Sciatic nerve (tissue), 2 donors: ENCODE data around the gene CEP131. TPM values are rescaled to one million over a fixed set of nuclear protein-coding genes. Genes with fewer than 3 reads are reported as not detected.

ENCODE experiments used
- ATAC-seq: fragments of 200-7000 bp; cut with Tn5 transposase; one replicate; pipeline ENCODE4 v1.9.1; 2020; ENCODE audit warnings: mild to moderate bottlenecking, moderate library complexity
- DNase-seq: peaks from one replicate; pipeline ENCODE4 v3.0.0-alpha.2; 2020; ENCODE audit warnings: low spot score
- intact Hi-C: fragments of 100-400 bp; cut with DNase I; formaldehyde crosslinking; loops from one replicate; pipeline ENCODE4 v1.14.2; 2022
- total RNA-seq: library from RNA; stranded (reverse); fragmentation: NEBNext Ultra II Directional; extraction: Animal tissue kit (Norgen Biotek cat#: 25700); gene quantifications from one replicate; pipeline ENCODE4 v1.2.1, GENCODE V29; 2021
- donor health status: DM: no; HTN: no; CAD: no.
- donor health status: DM: no; HTN: no; CAD: no.

The CEP131 gene
- total RNA-seq, 1 donor from 2014 or later: 10.1 TPM

DNA sequence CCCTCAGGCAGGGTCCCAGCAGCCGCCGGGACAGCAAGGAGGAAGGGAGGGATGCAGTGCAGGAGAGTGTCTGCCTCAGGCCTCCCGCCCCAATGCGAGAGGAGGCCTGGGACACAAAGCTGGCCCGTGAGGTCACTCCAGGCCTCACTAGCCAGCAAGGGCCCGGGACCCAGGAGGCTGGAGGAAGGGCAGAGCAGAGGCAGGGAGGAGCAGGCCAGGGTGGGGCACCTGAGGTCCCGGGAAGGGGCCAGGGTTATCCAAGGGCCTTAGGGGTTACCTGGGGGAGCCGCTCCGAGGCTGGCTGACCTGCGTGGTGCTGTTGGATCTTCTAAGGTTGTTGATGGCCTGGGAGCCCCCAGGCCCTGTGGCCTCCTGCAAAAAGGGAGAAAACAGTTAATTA is 14.1 kb downstream of the CEP131 start:
- ATAC-seq: no peak
- intact Hi-C loops: no loop called here
- DNase-seq: no peak

DNA sequence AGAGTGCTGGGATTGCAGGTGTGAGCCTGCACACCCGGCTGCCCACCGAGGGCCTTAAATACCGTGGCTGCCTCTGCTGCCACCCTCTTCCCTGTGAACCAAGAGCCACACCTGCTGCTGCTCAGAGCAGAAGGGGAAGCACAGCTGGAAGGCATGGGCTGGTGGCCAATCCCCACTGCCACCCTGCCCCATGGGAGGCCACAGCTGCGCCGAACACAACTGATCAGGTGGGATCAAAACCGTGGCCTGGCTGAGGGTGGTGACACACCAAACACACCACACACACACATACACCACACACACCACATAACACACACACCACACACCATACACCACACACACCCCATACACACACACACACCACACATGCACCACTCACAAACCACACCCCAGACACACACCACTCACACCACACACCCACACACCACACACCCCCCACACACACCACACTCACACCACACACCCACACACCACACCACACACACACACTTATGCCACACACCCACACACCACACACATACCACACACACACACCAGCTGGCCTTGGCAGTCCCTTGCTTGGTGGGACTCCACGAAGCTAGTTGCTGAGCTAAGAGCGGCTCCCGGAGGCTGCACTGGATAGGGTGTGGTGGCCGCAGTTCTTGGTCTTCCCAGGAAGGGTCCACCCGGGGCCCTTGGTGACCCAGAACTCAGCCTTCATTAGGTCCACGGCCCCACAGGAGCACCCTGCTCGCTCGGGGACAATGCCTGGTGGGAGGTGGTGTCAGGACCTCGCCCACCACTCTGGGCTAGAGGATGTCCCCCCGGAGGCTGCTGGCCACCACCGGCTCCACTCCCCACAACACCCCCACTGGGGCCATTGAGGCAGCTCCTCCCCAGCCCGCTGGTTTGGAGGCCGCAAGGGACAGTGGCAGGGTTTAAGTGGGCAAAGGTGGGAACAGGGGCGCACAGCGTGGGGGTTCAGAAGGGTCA is 14.9 kb downstream of the CEP131 start:
- DNase-seq (no peak), ATAC-seq (no peak)
- intact Hi-C loops: no loop called here

DNA sequence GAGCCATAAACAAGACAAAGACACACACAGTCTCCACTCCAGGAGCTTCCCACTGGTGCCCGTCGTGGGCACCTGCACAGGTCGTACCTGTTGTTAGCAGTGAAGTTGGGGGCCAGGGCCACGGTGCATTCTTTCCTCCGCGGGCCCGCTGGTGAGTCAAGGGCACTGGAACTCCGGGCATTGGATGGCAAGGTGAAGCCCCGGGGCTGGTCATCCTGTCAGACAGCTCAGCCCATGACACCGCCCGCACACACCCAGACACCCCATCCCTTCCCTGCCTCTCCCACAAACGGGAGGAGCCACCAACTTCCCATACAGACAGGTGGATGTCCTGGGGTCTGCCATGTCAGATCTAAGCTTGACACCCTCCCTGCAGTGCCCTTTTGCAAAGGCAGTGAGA is 16.1 kb downstream of the CEP131 start:
- intact Hi-C loops: no loop called here
- no peak for ATAC-seq
- DNase-seq: no peak

DNA sequence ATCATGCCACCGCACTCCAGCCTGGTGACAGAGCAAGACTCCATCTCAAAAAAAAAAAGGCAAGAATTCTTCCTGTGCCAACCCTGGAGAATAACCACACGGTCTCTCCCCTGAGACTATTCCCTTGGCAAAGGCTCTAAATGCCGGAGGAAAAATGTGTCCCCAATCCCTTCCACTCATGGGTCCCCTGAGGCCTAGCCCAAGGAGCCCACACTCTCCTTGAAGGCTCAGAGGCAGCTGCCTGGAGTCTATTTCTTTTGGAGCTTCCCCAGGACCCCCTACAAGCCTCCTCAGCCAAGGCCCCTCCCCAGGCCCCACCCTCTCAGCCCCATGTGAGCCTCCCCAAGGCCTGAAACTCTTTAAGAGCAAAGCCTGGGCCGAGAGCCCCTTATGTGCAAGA is 16.6 kb downstream of the CEP131 start:
- intact Hi-C loops: no loop called here

DNA sequence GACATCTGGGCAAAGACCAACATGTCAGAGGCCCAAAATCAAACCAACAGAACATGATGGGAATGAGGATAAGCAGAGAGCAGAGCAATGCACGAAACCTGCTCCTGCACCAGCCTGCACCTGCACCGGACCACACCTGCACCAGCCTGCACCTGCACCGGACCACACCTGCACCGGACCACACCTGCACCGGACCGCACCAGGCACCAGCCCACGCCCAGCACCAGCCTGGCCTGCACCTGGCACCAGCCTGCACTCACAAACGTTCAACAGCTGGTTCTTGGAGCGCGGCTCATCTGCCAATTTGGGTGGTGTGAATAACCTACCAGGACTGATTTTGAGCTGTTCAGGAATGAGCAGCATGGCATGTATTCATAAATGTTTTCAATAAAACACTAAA is 18.2 kb downstream of the CEP131 start:
- ATAC-seq (no peak), DNase-seq (no peak)
- intact Hi-C loops: no loop called here

More for the DNA sequence above, 16.6 kb downstream of the CEP131 start:
- ATAC-seq (no peak), DNase-seq (no peak)

DNA sequence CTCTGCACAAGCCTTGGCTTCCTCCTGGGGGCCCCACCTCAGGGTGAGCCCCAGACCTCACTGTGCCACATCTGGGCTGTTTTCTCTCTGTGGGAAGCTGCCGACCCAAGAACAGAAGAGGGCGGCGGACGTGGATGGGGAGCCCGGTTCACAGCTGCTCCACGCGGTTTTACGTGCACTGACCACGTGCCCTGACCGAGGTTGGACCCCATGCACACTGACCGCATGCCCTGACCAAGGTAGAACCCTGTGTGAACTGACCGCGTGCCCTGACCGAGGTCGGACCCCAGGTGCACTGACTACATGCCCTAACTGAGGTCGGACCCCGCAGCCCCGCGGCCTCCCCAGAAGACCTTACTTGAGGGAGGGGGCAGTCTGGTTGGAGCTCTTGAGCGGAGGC is 19.6 kb downstream of the CEP131 start:
- intact Hi-C loops: no loop called here
- ATAC-seq: no peak
- DNase-seq: no peak

DNA sequence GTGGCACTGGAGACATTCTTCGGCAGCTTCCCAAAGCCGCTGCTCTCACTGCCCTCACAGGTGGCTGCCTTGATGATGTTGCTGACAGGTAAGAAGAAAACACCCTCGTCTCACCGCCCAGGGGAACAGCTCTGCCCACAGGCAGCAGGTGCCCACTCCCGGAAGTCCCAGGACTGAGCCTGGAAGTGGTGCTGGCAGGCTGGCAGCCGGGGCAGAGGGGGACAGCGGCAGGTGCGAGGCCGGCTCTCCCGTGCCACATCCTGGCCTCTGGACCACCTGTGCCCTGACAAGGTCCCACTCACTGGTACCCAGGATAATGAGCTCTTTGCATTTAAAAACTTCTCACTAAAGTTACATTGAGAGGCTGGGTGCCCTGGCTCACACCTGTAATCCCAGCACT is 20.4 kb downstream of the CEP131 start:
- DNase-seq: no peak
- intact Hi-C loops: no loop called here
- no peak for ATAC-seq

DNA sequence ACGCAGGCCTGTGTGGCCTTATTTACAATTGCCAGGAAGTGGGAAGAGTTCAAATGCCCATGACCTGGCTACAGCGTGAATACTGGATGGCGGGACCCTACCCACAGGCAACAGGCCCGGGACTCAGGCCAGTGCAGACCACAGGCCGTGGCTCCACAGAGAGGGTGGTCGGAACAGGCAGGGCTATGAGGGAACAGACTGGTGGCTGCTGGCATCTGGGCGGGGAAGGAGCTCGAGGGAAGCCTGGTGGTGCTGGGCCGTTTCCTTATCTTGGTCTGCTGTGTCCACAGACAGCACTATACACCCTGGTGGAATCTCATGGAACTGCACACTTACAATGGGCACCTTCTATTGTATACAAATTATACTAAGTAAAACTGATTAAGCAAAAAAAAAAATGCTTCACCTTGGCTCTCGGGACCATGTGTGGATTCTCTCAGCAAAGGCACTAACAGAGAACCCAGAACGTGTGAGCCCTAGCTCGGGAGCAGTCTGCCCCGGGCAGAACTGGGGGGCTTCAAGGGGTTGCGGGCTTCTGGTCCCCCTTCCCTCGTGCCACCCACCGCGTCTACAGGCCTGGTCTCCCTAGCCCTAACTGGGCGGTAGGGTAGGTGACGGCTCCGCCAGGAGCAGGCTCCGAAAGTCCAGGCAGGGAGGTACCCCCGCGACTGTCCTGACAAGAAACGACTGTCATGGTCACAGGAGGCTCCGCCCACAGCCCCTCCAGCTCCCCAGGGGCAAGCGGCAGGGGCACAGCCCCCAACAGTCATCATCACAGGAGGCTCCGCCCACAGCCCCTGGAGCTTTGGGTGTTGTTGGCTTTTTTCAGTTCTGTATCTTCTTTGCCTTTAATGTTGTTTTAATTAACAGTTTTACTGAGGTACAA is 21.8 kb downstream of the CEP131 start:
- ATAC-seq: peak; percentile 79
- intact Hi-C loops: no loop called here

DNA sequence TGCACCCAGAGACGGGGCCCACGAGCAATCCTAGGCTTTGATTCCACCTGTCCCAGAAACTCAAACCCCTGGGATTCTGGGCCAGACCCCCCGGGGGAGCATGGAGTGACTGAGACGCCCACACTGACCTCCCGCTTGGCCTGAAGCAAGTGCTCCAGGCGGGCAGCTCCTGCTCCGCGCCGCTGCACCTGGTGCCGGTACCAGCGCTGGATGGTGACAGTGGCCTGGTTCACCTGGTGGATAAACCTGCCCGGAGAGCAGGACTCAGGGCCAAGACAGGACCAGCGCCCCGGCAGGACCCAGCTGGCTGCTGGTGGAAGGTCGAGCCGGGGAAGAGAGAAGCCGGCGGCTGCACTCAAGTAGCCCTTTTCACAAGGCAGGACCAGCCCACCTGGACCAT is 22.6 kb downstream of the CEP131 start:
- intact Hi-C loops: no loop called here
- ATAC-seq (no peak), DNase-seq (no peak)

More for the DNA sequence above, 21.8 kb downstream of the CEP131 start:
- DNase-seq: no peak

DNA sequence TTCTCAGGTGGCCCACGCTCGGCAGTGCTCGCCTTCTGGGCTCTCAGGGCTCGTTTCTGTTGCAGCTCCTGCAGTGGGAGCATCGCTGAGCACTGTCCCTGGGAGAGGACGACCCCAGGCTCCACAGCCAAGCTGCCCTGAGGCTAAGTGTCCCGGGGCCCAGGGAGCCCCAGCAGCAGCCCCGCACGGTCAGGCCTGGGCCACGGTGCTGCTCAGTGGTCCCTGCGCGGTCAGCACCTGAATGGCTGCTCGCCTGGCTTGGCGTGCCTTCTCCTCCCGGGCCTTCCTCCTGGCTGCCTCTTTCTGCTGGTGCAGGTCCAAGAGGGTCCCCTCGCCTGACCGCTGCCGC is 23.3 kb downstream of the CEP131 start:
- DNase-seq: no peak
- ATAC-seq: no peak
- intact Hi-C loops: no loop called here

DNA sequence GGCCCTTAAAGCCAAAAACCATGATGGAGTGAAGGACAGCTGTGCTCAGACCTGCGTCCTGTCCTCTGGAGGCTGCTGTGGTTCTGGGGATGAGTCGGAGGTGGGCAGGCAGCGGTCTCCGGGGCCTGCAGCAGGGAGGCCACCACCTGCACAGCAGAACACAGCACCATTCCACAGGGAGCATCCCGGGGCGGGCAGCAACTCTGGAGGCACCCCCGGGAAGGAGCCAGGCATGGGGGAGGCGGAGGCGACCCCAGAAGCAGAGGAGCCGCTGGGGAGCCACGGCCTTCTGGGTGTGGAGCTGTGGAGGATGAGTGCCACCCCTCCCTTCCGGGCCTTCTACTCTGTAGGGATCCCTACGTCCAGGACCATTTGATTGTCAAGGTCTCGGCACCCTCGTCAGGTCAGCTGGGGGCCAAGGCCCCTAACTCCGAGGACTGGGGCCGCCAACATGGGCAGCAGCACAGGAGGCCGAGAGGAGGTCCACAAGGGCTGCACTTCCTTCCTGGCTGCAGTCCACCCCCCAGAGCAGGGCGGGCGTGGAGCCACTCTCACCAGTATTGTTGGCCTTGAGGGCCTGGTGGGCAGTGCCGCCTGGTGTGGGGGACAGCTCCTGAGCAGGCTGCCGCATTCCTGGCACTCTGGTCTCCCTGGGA is 23.8 kb downstream of the CEP131 start:
- DNase-seq (no peak), ATAC-seq (no peak)
- intact Hi-C loops: no loop called here

DNA sequence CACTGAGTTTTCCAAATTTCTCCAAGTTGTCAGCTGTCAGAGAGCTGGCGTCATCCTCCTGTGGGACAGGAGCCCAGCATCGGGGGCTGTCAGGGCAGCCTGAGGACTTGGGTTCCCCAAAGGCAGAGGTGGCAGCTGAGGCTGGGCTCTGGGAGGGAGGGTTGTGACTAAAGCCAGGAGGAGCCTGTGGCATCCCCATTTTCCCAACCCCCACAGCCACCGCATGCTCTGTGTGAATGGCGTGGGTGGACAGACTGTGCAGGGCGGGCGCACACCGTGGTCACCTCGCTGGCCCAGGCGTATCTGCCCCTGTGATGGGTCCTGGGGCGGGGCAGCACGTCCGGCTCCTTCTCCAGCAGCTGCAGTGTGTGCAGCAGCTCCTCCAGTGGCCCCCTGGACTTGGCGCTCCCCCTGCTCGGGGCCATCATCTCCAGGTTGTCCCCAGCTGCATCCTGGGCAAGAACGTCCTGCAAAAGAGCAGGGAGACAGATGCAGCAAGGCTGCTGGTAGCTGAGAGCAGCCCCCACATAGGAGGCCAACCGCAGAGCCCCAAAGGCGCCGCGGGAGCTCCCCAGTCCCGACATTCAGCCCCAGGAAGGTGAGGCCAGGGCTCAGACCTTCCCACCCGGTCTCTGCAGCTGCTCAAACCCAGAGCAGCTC is 24.8 kb downstream of the CEP131 start:
- ATAC-seq: no peak
- intact Hi-C loops: no loop called here

DNA sequence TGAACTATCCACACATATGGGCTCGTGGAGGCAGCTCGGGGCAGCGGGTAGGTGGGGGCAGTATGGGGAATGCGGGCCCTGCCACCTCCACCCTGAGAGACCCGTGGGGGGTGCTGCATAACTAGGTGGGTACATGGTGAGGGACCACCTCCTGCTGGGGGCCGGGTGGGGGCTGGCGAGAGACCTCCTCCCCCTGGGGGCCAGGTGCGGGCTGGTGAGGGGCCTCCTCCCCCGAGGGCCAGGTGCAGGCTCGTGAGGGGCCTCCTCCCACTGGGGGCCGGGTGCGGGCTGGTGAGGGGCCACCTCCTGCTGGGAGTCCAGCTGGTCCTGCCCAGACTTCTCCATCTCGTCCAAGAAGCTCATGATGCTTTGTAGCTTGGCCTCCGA is 25.4 kb downstream of the CEP131 start:
- DNase-seq (no peak), ATAC-seq (no peak)
- intact Hi-C loops: no loop called here

More for the DNA sequence above, 24.8 kb downstream of the CEP131 start:
- no peak for DNase-seq

DNA sequence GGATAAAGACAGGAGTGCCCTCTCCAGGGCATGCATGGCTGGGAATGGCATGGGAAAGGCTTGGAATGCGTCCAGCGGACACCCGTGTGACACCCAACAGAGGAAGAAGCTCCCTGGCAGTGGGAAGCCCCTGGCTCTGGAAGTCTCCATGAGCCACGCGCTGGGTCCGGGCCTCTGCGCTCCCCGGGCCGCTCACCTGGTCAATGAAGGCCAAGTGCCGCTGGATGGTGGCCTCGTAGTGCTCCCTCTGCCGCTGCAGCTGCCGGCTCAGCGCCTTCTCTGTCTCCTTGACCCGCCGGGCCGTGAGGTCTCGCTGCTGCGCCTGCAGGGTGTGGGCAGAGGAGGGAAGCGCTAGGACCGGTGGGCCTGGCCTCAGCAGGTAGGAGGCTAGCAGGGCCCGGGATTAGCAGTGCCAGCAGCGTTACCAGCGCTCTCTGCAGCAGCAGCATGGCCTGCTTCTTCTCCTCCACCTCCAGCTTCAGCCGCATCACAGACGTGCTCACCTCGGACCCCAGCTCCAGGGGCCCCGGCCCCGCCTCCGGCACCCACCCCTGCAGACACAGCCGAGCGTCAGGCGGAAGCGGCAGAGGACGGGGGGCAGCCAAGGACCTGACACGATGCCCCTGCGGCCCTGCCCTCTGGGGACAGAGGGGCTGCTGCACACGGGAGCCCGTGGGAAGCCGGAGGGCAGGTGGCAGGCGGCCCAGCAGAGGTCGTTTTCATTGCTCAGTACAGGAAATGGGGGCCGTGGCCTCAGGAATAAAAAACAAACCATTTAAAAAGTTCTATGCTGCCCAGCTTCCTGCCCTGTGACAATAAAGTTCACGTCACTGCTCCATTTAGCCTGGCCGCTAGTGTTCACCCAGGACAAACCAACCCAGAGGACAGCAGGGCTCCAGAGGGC is 26.0 kb downstream of the CEP131 start:
- intact Hi-C loops: no loop called here
- ATAC-seq (no peak), DNase-seq (no peak)

DNA sequence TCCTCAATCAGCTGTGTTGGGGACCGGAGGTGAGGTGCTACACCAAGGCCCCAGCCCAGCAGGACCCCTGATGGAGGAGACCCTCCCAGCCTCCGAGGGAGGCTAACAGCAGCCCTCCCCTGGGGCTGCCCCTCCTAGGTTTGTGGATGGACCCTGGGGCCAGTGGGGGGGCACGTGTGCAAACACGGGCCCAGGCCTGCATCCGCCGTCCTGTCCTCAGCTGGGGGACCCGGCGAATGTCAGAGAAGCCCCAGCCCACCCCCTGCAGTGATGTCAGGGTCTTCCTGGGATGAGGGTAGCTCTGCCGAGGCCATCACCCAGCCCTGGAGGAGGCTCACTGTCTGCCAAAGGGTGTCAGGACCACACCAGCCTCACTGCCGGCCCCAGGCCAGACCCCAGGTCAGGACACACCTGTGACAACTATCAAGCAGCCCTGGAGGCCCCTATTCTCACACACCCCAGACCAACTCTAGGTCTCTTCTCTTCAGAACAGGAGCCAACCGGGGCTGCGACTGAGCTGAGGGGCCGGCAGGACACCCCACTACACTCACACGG is 26.7 kb downstream of the CEP131 start:
- intact Hi-C loops: no loop called here
- DNase-seq (no peak), ATAC-seq (no peak)

DNA sequence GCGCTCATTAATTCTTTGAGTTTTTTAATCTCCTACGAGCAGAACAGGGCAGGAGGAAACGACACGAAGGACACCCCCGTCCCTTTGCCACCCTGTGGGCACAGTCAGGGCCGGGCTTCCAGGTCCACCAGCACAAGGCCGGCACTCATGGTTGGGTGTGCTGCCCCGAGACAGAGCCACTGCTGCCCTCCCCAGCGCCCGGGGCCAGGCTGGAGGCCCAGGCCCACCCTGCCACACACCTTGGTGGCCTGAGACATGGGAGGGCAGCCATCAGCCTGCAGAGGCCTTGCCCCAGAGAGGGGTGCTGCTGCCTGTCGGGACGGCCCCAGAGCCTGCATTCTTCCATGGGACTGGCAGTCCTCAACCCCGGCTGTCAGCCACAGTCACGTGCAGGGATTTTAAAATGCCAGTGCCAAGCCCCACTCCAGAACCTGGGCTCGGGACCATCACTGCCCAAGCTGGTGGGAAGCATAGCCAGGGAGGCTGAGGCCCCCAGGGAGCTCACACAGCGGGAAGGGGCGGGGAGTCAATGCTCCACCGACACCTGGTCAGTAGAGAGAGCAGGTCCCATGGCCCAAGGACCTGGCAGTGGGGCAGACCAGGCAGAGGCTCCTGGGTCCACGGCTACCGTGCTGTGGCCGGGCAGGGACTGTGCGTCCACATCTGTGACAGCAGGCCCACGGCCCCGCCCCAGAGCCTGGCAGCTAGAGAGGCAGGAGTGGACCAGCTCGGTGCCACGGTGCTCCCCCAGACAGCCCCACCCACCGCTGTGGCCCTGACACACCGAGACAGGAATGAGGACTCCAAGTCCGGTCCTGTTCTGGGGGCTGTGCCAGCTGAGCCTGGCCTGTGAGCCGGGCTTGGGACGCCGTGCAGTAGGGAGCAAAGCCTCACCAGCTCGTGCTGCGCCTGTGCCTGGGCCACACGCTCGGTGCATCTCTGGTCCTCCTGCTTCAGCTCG is 27.5 kb downstream of the CEP131 start:
- intact Hi-C loops: loop anchor here (5.0 kb wide), 1 partner anchor 53 kb away; no protein-coding TSS in a partner anchor
- DNase-seq (no peak), ATAC-seq (no peak)
